ENCODE results near the gene CHST15.

The CHST15 gene

DNA sequence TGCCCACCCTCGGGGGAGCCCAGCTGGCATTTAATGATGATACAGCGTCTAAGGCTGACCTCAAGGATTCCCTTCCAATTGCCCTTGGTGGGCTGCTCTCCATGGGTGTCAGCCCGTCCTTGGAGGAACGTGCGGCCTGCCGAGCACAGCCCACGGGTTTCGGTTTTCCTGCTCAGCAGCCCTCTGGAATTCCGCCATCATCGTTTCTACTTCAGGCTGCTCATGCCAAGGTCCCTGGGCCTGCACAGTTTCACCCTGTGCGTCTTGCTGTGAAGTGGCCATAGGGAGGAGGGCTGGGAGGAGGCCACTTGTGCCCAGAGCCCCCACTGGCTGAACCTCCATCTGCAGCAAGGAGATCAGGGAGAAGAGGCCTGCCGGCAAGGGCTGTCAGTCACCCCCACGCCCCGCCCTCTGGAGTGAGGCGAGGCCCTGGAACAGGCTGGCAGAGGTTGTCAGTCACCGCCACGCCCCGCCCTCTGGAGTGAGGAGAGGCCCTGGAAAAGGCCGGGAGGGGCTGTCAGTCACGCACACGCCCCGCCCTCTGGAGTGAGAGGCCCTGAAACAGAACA is 82.8 kb downstream of the CHST15 start:
- no peak for DNase-seq

DNA sequence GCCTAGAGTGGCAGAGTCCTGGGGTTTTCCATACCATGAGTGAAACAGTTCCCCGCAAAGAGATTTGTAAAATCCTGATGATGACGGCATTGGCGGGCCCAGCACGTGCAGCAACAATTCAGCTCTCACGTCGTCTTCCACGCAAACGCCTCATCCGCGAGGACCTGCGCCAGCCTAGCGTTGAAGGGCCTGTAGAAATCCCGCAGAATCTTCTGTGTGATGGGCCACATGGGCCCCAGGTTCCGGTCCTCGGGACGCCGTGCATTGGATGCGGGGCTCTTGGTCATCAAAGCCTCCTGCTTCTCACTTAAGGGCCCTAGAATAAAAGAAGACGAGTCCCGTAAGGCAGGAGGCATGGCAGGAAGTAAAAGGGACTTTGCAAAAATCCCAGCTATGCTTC is 83.4 kb downstream of the CHST15 start:
- DNase-seq = no peak

DNA sequence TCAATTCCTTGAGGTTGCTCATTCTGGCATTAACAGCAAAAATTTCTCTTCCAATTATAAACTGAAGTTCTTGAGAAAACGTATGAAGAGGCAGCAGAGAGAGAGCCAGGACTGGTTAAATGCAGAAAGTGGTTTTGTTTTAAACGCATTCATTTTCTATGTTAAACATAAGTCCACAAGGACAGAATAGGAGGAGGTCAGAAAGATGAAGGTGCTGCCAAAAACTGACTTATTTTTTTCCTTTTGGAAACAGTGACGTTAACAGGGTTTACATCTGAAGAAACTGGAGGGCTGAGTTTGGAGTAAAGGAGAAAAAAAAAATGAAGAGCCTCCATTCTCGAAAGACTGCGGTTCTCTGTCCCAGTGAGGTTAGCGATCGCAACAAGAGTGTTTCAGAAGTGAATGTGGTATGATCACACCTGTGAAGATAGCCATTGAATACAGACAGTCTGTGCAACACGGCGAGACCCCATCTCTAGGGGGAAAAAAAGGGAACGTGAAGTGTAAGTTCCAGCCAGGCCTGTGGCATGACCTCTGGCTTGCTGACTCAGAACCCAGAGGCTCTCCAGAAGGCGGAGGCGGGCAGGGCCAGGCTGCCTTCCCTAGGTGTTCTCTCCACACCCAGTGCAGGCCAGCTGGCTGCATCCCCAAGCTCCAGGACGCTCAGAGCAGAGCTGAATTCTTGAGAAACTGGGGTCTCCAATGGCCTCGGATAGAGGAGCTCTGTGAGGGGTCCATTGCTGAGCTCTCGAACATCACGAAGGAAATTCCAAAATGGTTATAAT is 84.0 kb downstream of the CHST15 start:
- DNase-seq = peak in 1 of 4 experiments; percentile 33

DNA sequence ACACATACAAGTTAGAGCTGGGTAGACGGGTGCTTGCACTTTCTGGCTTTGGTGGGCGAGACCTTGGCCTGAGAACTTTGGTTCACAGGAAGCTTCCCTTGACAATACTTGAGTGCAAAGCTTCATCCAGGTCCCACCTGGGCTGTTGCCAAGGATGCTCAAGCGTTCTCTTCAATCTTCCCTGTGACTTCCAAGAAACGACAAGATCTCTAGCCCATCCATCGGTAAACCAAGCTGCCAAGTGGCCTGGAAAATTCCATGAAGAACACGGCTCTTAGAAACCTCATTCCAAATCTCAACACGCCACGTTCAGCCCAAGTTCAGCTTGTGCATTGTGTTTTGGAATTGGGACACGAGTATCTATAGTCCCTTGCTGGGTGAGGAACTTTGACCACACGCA is 84.7 kb downstream of the CHST15 start:
- no peak for DNase-seq

DNA sequence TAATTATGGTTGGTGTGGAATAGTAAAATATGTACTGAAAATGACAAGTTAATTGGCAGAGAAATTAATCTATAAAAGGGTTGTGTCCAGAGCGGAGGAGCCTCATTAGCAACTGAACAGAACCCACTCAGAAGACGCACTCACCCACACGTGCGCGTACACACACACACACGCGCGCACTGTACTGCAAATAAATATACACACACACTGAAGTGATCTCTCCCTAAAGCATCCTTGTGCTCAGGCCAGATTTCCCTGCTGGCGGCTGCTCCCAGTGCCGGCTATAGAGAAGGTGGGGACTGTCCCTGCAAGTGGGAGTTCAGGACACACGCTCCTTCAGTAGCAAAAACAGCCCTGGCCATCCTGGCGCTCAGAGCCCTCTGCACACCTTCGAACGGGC is 85.2 kb downstream of the CHST15 start:
- no peak for DNase-seq

DNA sequence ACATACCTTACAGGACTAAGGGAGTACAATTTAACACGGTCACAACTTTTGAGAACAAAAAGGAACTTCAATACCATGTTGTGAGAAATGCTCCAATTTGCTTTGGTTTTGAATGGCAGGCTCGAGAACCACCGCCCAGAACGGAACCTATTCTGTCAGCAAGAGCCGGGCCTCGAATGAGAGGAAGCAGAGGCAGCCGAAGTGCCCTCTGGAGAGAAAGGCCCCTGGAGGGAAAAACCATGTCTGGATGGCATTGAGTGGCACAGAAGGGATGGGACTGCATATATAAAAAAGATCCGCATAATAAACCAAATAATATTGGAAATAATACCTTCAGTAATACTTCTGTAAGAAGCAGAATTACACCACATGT is 85.6 kb downstream of the CHST15 start:
- no peak for DNase-seq

DNA sequence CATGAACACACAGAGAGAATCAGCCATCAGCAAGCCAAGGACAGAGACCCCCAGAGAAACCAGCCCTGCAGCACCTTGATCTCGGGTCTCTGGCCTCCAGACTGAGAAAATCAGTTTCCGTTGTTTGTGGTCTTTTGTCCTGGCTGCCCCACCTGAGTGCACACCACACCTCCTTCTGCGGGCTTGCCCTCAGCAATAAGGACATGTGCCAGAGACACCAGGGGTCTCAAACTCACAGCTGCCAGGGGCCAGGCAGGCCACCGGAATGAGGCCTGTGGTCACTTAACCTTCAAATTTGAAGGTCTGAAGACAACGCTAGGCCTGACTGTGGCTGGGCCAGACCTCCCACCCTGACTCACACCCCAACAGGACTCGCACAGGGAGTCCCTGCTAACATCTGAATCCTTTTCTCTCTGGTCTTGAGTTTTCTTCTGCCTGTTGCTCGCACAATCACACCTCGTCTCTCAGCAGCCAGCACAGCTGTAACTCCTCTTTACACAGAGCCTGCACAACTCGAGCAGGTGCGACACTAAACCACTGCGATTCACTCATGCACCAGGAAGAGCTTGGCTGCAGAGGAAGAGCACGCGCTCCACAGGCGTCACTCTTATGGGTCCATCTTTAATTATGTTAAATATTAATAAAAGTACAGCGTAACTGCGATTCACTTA is 86.2 kb downstream of the CHST15 start:
- DNase-seq = no peak

DNA sequence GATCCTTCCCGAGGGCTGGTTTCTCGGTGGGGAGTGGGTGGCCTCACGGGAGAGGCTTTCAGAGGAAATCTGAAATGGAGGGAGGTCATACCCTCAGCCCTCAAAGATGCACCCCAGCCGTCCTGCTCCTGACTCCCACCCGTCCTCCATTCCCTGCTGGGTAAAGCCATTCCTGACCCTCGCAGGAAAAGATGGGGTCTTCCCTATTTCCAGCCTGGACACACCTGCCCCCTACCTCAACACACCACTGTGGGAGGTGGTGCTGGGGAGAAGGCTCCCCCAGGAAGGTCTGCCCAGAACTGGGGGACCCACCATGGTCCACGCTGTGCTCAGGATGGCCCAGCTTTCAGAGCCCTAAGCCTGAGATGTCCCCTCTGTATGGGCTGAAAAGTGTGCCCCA is 86.9 kb downstream of the CHST15 start:
- no peak for DNase-seq

DNA sequence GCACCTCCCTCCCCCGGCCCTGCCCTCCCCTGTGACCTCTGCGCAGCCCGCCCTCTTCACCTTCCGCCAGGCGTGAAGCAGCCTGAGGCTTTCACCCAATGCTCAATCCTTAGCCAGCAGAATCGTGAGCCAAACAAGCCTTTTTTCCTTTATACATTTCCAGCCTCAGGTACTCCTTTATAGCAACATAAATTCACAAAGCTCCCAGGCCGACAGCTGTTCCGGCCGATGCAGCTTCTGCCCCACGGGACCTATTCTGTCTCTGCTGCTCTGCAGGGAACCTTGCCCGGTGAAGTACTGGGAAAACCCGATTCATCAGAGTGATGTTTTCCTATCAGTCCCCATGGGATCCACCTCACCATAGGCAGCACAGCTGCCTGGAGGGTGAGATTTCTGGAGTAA is 87.4 kb downstream of the CHST15 start:
- DNase-seq = no peak

DNA sequence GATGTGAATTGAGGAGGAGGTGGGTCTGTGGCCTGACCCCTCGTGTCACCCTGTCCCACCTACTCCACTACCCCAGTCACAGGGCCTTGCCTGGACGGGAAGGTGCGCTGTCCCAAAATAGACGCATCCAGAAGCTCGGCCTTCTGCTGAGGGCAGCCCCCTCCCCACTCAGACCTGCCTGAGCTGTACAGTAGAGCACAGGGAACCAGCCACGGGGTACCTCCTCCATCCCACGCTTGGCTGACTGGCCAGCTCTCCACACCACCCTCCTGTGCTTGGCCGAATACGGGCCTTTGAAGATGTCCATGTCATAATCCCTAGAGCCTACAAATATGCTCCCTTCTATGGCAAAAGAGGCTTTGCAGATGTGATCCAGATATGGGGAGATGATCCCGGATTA is 88.3 kb downstream of the CHST15 start:
- DNase-seq = no peak

DNA sequence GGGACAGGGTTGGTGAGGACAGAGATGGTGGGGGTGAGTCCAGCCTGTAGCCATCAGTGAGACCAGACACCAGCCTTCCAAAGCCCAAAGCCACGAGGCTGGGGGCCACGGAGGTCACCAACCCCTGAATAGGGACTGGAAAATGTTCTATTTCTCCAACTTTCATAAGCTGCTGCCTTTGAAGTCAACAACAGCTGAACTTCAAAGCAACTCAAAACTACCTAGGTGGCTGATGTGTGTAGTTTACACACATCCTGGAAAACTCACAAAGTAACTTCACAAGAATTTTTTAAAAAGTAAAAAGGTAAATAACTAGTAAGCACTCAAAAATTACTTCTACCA is 88.8 kb downstream of the CHST15 start:
- DNase-seq = no peak

DNA sequence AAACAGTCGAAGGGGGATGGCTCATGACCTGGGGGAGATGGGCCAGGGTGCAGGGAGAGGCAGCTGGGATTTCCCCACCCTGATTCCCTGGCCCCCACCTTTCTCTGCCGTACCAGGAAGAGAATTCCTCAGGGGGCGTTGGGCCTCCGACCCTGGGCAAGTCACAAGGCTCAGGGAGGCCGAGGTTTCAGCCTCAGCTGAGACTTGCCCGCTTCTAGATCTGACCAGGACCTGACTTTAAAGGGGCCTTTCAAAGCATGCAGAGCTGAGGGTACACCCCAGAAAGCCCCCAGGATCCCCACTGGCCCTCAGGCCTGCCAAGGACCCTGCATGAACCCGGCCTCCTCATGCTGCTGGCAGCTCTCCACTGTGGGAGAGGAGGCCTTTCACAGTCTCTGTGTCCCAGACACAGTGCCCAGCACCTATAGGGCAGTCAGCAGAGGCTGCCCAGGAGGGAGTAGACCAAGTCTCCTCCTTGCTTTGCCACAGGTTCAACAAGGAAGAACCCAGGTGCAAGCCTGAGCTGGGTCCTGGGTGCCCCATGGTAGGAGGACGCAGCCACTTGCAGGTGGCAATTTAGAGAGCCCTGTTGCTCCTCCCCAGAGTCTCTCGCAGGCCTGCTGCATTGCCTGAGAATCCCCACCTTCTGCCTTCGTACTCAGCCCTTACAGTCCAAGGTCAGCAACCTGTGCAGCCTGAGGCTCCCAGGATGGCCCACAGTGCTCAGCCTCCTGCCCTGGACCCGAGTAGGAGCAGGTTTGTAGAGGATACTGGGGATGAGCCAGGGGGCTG is 89.3 kb downstream of the CHST15 start:
- peak in 1 of 4 experiments; percentile 2 for DNase-seq

DNA sequence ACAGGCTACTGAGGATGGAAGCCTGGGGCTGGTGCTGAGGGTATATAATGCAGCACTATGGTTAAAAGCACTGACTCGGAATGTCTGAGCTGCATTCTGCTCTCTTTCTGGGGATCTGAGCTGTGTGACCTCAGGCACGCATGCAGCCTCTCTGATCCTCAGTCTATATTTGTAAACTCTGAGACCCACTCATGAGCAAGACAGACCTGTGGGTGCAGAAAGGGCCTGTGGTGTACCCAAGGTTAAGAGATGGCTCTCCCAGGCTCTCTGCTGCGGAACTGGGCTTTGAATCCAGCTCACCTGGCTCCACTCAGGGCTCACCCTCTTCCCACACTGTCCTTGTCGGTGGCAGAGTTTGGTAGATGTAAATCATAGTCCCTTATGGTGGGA is 89.9 kb downstream of the CHST15 start:
- DNase-seq = peak in 1 of 4 experiments; percentile 1

DNA sequence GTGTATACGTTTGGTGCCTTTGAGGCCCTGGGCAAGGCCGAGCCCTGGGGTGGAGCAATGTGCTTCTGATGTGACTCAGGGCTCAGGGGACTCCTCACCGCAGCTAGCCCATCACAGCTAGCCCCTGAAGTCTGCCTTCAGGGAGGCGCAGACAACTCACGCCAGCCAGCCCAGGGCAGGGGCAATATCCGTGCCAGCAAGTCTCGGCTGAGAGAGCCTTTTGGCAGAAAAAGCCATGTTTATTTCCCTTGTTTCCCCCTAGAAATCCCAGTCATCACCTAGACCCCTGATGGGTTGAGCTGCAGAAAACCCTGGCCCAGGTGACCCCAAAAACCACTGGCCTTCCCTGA is 90.4 kb downstream of the CHST15 start:
- peak in 1 of 4 experiments; percentile 3 for DNase-seq

DNA sequence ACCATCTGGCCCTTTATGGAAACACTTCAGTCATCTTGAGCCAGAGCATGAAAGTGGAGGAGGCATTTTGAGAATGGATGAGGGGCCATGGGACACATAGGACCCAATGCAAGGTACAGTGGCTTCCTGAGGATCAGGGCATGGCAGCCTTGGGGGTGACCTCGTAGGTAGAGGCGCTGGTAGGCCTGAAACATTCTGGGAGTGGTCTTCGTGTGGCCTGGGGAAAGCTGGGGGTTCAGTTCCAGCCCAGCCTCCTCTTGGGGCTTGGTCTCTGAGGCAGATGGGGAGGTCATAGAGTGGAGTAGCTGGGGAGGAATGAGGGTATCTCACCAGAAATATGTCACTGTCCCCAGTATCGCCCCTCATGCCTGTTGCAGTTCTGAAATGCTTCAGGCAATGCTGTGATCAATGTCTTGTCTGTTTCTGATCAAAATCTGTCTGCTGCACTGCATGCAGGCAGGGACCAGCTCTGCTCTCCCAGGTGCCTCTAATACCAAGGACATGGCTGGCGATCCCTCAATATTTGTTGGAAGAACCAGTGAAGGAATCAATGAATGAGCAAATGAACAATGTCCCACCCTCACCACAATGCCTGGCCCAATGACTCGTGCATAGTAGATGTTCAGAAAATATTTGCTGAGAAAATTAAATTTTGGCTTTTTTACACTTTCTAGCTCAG is 90.9 kb downstream of the CHST15 start:
- DNase-seq = peak in 1 of 4 experiments; percentile 1

DNA sequence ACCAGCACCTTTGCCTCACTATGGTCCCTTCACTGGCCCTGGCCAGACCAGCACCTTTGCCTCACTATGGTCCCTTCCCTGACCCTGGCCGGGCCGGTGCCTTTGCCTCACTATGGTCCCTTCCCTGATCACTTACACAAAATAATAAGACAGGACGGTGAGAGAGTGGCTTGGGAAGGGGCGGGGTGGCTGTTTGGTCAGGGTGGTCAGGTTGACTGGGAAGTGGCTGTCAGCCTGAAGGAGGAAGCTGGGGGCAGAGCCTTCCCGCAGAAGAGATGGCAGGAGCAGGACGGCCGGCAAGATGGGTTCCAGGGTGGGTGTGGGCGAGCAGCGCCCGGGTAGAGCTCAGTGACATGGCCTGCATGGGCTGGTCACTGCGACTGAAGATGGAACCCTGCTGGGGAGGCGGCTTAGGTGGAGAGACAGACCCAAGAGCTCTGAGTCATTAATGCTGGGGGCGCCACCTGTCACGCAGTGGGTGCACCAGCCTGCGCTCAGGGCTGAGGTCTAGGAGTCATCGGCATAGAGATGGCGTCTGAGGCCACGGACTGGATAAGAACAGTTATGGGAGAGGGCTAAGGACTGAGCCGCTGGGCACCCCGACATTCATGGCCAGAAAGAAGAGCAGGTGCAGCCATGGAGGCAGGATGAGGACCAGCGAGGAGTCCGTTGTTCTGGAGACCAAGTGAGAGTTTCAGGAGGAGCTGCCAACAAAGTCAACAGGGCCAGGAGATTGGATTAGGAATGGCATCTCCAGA is 91.8 kb downstream of the CHST15 start:
- DNase-seq = peak in 1 of 4 experiments; percentile 46

DNA sequence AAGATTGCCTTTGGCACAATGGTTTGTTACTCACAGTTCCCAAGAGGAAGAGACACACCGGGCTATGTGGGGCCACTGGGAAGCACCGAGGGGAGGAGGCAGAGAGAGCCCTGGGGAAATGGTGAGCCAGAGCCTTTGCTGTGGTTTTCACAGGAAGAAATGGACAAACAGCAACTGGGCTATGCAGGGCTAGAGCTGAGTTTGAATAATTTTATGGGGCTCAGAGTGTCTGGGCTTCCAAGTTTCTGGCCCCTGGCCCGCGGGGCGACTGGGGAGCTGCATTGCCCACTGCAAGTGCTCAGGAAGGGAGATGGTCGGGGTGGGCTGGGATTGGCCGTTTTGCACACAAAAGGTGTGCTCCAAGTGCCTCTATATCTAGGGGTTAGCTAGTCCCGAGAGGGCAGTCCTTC is 92.6 kb downstream of the CHST15 start:
- peak; percentile 59 to 78 (median 70) for DNase-seq

DNA sequence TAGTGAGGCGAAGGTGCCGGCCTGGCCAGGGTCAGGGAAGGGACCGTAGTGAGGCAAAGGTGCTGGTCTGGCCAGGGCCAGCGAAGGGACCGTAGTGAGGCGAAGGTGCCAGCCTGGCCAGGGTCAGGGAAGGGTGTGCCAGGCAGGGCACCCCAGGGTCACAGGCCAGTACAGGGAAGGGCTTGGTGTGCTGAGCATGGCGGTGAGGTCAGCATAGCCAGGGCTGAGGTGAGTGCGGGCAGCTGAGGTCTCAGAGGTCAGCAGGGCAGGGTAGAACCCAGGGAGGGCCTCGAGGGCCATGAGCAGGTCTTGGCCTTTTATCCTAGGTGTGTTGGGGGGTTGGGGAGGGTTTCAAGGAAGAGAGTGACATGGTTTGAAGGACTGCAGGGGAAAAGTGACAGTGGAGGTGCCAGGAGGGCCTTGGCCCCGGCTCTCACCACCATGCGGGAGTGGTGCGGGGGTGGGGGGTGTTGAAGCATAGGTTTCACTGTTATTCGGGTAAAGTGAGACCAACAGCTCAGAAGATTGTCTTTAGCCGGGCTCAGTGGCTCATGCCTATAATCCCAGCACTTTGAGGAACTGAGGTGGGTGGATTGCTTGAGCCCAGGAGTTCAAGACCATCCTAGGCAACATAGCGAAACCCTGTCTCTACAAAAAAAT is 93.3 kb downstream of the CHST15 start:
- DNase-seq = no peak

DNA sequence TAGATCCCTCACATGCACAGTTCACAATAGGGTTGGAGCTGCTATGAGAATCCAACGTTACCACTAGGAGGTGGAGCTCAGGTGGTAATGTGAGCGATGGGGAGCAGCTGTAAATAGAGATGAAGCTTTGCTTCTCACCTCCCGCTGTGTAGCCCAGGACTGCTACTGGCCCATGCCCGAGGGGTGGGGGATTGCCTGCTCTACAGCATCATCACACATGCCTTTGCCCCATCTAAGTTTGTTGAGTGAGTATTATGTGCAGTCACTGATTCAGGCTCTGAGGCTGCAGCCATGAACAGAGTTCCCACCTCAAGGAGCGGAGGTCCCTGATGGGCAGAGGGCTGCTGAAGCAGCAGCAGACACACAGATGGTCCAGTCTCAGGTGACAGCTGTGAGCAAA is 94.1 kb downstream of the CHST15 start:
- DNase-seq = no peak

DNA sequence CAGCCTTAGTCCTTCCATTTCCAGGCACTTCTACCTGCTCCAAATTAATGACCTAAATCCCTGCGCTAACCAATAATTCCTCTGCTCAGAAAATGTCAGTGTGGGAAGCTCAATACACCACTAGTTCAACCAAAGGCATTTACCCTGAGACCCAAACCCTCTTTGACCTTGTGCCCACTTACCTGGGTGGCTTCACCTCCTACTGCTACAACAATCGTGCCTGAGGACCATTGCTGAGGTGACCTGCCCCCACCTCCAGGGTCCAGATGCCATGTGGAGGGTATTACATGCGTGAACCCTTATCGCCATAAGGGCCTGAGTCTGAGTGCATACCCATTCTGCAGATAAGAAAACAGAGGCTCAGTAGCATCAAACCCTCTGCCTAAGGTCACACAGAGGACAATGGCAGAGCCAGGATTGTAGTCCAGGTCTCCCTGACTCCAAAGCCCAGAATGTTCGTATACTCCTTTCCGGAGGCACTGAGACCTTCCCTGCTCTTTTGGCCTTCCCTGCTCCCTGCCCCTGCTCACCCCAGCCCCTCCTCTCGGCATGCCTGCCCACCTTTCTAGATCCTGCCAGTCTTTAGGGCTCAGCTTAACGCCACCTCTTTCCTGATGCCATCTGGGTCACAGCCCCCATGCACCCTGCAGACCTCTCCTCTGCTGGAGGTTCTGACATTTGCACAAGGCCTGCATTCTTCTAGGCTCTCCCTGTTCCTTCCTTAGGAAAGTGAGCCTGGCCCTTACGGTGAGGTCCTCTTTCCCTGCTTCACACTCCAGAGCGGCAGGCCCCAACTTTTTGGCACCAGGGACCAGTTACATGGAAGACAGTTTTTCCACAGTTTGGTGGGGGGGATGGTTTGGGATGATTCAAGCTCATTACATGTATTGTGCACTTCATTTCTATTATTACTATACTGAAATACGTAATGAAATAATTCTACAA is 94.9 kb downstream of the CHST15 start:
- DNase-seq = no peak
